22Rv1 (cell line): ENCODE measurements around the gene KIF2C.
"Not testable (repeated sequence)": the region's sequence is repeated elsewhere in the genome, so short reads cannot be mapped to it uniquely, and the experiment has no call there.

Experiments
- ZFX ChIP-seq: fragments of 450-650 bp; IDR thresholded peaks from 2 replicates; pipeline ENCODE4 v1.6.1; 2017; ENCODE audit warnings: antibody characterized with exemption, borderline replicate concordance
- TF ChIP-seq, protein P1 (sequence below): fragments of 450-650 bp; IDR thresholded peaks from 2 replicates; pipeline ENCODE4 v1.5.1; 2017; ENCODE audit warnings: mild to moderate bottlenecking

GRCh38 chr1:44810762-44811105, 71.1 kb downstream of the KIF2C start:
- TF ChIP-seq, protein P1, sequence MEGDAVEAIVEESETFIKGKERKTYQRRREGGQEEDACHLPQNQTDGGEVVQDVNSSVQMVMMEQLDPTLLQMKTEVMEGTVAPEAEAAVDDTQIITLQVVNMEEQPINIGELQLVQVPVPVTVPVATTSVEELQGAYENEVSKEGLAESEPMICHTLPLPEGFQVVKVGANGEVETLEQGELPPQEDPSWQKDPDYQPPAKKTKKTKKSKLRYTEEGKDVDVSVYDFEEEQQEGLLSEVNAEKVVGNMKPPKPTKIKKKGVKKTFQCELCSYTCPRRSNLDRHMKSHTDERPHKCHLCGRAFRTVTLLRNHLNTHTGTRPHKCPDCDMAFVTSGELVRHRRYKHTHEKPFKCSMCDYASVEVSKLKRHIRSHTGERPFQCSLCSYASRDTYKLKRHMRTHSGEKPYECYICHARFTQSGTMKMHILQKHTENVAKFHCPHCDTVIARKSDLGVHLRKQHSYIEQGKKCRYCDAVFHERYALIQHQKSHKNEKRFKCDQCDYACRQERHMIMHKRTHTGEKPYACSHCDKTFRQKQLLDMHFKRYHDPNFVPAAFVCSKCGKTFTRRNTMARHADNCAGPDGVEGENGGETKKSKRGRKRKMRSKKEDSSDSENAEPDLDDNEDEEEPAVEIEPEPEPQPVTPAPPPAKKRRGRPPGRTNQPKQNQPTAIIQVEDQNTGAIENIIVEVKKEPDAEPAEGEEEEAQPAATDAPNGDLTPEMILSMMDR: not testable (repeated sequence)
- not testable (repeated sequence) for TF ChIP-seq ZFX
